Activated CD4-positive, alpha-beta T cell treated with anti-CD3 and anti-CD28 coated beads, Interleukin-2, amount 50 U/mL, for 24 hours (primary cell): ENCODE results near the gene ASTN2.
"Not testable (repeated sequence)": the region's sequence is repeated elsewhere in the genome, so short reads cannot be mapped to it uniquely, and the experiment has no call there.

Experiments used
- DNase-seq, 2 donors: peaks; one replicate each; pipeline ENCODE4 v3.0.0-alpha.2; 2020; ENCODE audit warnings: low read depth in 1 of 2, low spot score in 1 of 2

The ASTN2 gene

GRCh38 chr9:116706310-116707290, 708.3 kb downstream of the ASTN2 start:
- no peak for DNase-seq

- DNase-seq: no peak
These were observed 709.3 kb downstream of the ASTN2 start for GRCh38 chr9:116705531-116705930.

- no peak for DNase-seq
These were observed 710.4 kb downstream of the ASTN2 start for GRCh38 chr9:116704470-116704869.

GRCh38 chr9:116703634-116704033, 711.2 kb downstream of the ASTN2 start:
- no peak for DNase-seq

GRCh38 chr9:116701940-116702642, 712.8 kb downstream of the ASTN2 start:
- DNase-seq: no peak

- no peak for DNase-seq
These were observed 713.7 kb downstream of the ASTN2 start for GRCh38 chr9:116700882-116701865.

- DNase-seq: no peak
These were observed 714.6 kb downstream of the ASTN2 start for GRCh38 chr9:116700279-116700678.

GRCh38 chr9:116697887-116698286, 717.0 kb downstream of the ASTN2 start:
- no peak for DNase-seq

GRCh38 chr9:116697362-116697761, 717.5 kb downstream of the ASTN2 start:
- no peak for DNase-seq

GRCh38 chr9:116695438-116695837, 719.4 kb downstream of the ASTN2 start:
- DNase-seq: no peak

GRCh38 chr9:116694785-116695291, 720.0 kb downstream of the ASTN2 start:
- no peak for DNase-seq

- no peak for DNase-seq
These were observed 721.6 kb downstream of the ASTN2 start for GRCh38 chr9:116693233-116693731.

- DNase-seq: no peak
These were observed 722.2 kb downstream of the ASTN2 start for GRCh38 chr9:116692616-116693015.

GRCh38 chr9:116691607-116692006, 723.2 kb downstream of the ASTN2 start:
- no peak for DNase-seq

GRCh38 chr9:116690805-116691204, 724.1 kb downstream of the ASTN2 start:
- DNase-seq: not testable (repeated sequence)

GRCh38 chr9:116689486-116690032, 725.3 kb downstream of the ASTN2 start:
- no peak for DNase-seq

- no peak for DNase-seq
These were observed 725.9 kb downstream of the ASTN2 start for GRCh38 chr9:116688806-116689485.

GRCh38 chr9:116687754-116688135, 727.1 kb downstream of the ASTN2 start:
- no peak for DNase-seq

- peak; percentile 92 to 95 for DNase-seq
These were observed 727.6 kb downstream of the ASTN2 start, which contains the start of gene TRIM32 for GRCh38 chr9:116687074-116687753. TRIM32 (plus strand) TSS chr9:116687305; CDS start chr9:116697743, 10,438 bp downstream.
